ENCODE data around the gene PSD.

Gene PSD

GRCh38 chr10:102389894-102390293, 28.7 kb downstream of the PSD start:
- no peak for DNase-seq (ENCODE audit: low read depth in 2 of 2)

GRCh38 chr10:102384606-102385429, 33.8 kb downstream of the PSD start:
- no peak for DNase-seq (ENCODE audit: low read depth in 2 of 2)

DNA sequence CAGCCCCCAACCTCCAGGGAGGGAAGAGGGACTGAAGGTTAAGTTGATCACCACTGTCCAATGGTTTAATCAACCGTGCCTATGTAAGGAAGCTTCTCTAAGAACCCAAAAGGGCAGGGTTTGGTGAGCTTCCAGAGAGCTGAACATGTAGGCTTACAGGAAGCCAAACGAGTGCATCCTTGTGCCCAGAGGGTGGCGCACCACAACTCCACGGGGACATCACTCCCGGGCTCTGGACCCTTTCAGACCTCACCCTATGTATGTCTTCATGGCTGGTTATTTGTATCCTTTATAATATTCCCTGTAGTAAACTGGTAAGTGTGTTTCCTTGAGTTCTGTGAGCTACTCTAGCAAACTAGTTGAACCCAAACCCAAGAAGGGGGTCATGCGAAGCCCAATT, 34.5 kb downstream of the PSD start:
- no peak for DNase-seq (ENCODE audit: low read depth in 2 of 2)

DNA sequence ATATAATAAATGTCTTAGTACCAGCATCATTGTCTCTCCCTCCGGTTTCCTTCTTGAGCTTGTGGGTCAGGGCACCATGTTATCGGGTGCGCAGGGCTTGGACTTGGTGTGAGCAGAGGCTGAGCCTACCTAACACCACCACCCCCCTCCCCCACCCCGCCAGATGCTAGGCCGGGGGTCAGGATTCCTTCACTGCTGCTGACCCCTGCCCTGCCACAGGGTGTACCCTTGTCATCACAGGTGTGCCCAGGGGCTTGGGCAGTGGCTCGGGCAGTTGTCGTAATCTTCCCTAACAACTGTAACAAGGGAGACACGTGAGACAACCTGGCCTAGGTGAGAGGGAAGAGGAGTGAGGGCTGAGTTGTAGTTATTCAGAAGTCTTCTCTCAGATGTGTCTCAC, 35.7 kb downstream of the PSD start:
- DNase-seq (ENCODE audit: low read depth in 2 of 2): no peak

DNA sequence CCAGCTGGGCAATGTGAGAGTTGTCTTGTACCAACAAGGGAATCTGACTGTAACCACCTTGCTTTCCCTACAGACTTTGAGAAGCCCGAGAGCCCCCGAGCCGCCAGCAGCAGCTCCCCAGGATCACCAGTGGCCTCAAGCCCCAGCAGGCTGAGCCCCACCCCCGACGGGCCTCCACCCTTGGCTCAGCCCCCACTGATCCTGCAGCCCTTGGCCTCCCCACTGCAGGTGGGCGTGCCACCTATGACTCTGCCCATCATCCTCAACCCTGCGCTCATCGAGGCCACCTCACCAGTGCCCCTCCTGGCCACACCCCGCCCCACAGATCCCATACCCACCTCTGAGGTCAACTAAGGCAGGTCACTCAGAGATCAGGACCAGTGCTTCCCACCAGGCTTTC, 36.6 kb downstream of the PSD start:
- no peak for DNase-seq (ENCODE audit: low read depth in 2 of 2)

DNA sequence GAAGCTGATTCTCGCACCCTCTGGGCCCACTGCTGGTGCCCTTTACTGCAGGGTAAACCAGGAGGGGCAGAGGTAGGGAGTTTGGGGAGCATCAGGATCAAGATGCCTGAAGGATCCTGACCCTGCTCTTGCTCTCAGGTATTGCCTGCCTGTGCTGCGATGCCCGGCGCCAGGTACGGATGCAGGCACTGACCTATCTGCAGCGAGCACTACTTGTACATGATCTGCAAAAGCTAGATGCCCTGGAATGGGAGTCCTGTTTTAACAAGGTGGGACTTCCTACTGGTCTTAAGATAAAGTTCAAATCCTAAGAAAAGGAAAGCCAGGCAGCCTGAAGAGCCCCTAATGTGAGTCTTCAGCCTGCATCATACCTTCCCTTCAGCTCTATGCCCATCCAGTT, 39.2 kb downstream of the PSD start:
- no peak for DNase-seq (ENCODE audit: low read depth in 2 of 2)

GRCh38 chr10:102376901-102377300, 41.7 kb downstream of the PSD start:
- DNase-seq (ENCODE audit: low read depth in 2 of 2): no peak

DNA sequence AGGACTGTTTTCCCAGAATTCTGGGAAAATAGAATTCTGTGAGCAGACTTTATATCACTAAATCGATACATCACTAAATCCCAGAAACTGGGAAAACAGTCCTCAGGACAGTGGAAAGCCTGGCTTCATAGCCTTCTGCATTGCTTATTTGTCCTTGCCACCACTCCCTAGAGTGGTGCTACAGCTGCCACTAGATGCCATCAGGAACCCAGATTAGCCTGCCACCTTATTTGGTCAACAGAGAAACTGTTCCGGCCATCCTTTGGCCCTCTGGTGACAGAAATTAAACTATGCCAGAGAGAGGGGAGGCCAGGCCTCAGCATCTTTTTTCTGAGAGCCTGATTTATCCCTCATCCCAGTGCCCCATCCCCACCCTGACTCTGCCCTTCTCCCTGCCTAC, 42.7 kb downstream of the PSD start:
- DNase-seq (ENCODE audit: low read depth in 2 of 2): no peak

DNA sequence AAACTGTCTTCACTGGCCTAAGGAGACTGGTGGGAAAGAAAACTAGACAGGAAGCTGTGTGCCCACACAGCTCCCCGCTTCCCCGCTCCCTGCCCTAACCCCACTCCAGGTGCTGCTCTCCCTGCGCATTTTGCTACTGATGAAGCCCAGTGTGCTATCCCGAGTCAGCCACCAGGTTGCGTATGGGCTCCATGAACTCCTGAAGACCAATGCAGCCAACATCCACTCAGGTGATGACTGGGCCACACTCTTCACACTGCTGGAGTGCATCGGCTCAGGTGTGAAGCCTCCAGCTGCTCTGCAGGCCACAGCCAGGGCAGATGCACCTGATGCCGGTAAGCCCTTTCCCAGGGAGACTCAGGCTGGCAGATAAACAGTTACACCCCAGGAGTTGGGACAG, 43.3 kb downstream of the PSD start:
- no peak for DNase-seq (ENCODE audit: low read depth in 2 of 2)

DNA sequence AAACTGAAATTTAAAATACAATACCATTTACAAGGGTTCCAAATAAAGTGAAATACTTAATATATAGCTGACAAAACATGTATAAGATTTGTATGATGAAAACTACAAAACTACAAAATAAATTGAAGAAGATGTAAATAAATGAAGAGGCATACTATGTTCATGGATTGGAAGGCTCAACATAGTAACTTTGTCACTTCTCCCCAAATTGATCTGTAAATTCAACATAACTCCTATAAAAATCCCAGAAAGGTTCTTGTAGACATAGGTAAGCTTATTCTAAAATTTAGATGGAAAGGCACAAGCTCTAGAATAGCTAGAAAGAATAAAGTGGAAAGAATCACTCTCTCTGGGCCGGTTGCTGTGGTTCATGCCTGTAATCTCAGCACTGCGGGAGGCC, 47.3 kb downstream of the PSD start:
- no peak for DNase-seq (ENCODE audit: low read depth in 2 of 2)

DNA sequence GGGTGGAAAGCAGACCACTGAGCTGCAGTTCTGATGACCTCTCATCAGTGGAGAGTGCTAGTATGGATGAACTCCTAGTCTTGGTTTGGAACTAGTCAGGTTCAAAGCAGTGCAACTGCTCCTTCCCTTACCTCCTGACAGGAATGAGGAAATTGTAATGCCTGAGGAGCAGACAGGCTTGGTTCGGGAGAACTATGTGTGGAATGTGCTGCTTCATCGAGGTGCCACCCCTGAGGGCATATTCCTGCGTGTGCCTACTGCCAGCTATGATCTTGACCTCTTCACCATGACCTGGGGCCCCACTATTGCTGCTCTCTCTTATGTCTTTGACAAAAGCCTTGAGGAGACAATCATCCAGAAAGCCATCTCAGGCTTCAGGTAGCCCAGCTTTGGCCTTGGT, 50.5 kb downstream of the PSD start:
- no peak for DNase-seq (ENCODE audit: low read depth in 2 of 2)

DNA sequence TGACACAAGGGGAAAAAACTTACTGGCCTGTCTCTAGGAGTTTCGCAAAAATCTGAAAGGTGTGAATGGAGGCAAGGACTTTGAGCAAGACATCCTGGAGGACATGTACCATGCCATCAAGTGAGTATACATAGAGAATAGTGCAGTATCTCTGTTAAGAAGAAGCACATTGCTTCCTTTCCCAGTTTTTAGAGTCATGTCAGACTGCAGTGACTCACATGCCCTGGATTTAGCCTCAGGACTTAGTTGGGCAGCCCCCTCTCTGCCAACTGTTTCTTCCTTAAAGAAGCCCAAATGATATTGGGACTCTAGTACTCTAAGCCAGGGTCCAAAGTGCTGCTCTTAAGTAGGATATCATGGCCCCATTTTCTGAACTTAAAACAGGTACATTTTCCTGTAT, 51.1 kb downstream of the PSD start:
- DNase-seq (ENCODE audit: low read depth in 2 of 2): no peak

- DNase-seq (ENCODE audit: low read depth in 2 of 2): no peak
Measured at GRCh38 chr10:102358712-102359382, 59.7 kb downstream of the PSD start.

- DNase-seq (ENCODE audit: low read depth in 2 of 2): no peak
Measured at GRCh38 chr10:102354451-102354850, 64.1 kb downstream of the PSD start.
